ENCODE results near the gene KRT27.

- TF ChIP-seq, protein P1, sequence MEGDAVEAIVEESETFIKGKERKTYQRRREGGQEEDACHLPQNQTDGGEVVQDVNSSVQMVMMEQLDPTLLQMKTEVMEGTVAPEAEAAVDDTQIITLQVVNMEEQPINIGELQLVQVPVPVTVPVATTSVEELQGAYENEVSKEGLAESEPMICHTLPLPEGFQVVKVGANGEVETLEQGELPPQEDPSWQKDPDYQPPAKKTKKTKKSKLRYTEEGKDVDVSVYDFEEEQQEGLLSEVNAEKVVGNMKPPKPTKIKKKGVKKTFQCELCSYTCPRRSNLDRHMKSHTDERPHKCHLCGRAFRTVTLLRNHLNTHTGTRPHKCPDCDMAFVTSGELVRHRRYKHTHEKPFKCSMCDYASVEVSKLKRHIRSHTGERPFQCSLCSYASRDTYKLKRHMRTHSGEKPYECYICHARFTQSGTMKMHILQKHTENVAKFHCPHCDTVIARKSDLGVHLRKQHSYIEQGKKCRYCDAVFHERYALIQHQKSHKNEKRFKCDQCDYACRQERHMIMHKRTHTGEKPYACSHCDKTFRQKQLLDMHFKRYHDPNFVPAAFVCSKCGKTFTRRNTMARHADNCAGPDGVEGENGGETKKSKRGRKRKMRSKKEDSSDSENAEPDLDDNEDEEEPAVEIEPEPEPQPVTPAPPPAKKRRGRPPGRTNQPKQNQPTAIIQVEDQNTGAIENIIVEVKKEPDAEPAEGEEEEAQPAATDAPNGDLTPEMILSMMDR (IDR thresholded peaks at IDR 0.05), result no peak
- TF ChIP-seq POLR2A (IDR thresholded peaks at IDR 0.05), result no peak
- TF ChIP-seq POLR2AphosphoS5 (IDR thresholded peaks at IDR 0.05), result no peak
Measured at GRCh38 chr17:40734018-40734417, 48.3 kb downstream of the KRT27 start.

All from stomach (tissue), 4 donors.